Mesenchymal stem cell (in vitro differentiated cells and primary cell): ENCODE data around the gene TCF25.

Experiments used
- DNase-seq: peaks from one replicate; pipeline ENCODE4 v3.0.0-alpha.2; 2013
- H2AFZ ChIP-seq: one replicate; pipeline ENCODE4 v1.6.1; 2013; ENCODE audit warnings: low read depth, mild to moderate bottlenecking, control low read depth, inconsistent platforms, low read length, moderate library complexity
- H2AK5ac ChIP-seq: 2 replicates; pipeline ENCODE4 v1.6.1; 2013; ENCODE audit warnings: low read length, moderate library complexity, mild to moderate bottlenecking, inconsistent platforms; ENCODE audit not compliant: severe bottlenecking
- H2BK120ac ChIP-seq: one replicate; pipeline ENCODE4 v1.6.1; 2013; ENCODE audit warnings: low read depth, mild to moderate bottlenecking, inconsistent platforms, low read length, moderate library complexity
- H2BK12ac ChIP-seq, 2 experiments: one replicate each; pipeline ENCODE4 v1.6.1; 2013; ENCODE audit warnings: inconsistent platforms in 2 of 2, low read length in 2 of 2, mild to moderate bottlenecking in 2 of 2, moderate library complexity in 2 of 2, control low read depth in 1 of 2
- H2BK15ac ChIP-seq: one replicate; pipeline ENCODE4 v1.6.1; 2013; ENCODE audit warnings: mild to moderate bottlenecking, low read depth, inconsistent platforms; ENCODE audit not compliant: poor library complexity, severe bottlenecking
- H2BK5ac ChIP-seq: 2 replicates; pipeline ENCODE4 v1.6.1; 2013; ENCODE audit warnings: low read depth, mild to moderate bottlenecking, low read length, control low read depth, inconsistent platforms; ENCODE audit not compliant: poor library complexity, severe bottlenecking
- H3K14ac ChIP-seq, 2 experiments: one replicate each; pipeline ENCODE4 v1.6.1; 2013; ENCODE audit warnings: inconsistent platforms in 2 of 2, low read length in 2 of 2, control low read depth in 1 of 2, mild to moderate bottlenecking in 1 of 2, moderate library complexity in 1 of 2
- H3K18ac ChIP-seq, 2 experiments: one replicate each; pipeline ENCODE4 v1.6.1; 2013; ENCODE audit warnings: inconsistent platforms in 2 of 2, low read length in 2 of 2, control low read depth in 1 of 2, low read depth in 1 of 2, mild to moderate bottlenecking in 1 of 2
- H3K23ac ChIP-seq, 2 experiments: one replicate each; pipeline ENCODE4 v1.6.1; 2013; ENCODE audit warnings: inconsistent platforms in 2 of 2, low read length in 2 of 2, mild to moderate bottlenecking in 2 of 2, moderate library complexity in 2 of 2, control low read depth in 1 of 2
- H3K27ac ChIP-seq: 2 replicates; pipeline ENCODE4 v1.5.1; 2013; ENCODE audit warnings: mild to moderate bottlenecking, moderate library complexity, low read length, control low read depth, inconsistent platforms; ENCODE audit not compliant: poor library complexity, severe bottlenecking
- H3K27me3 ChIP-seq, 2 experiments: 2 replicates each; pipeline versions ENCODE4 v1.6.1 to v1.7.0; 2013; ENCODE audit warnings: low read length in 2 of 2, mild to moderate bottlenecking in 2 of 2, moderate library complexity in 2 of 2, control low read depth in 1 of 2, inconsistent platforms in 1 of 2; ENCODE audit not compliant: control insufficient read depth in 1 of 2, insufficient read depth in 1 of 2
- H3K36me3 ChIP-seq, 2 experiments: 2 replicates each; pipeline versions ENCODE4 v1.6.1 to v1.7.0; 2013; ENCODE audit warnings: low read length in 2 of 2, control low read depth in 1 of 2, inconsistent platforms in 1 of 2, low read depth in 1 of 2, mild to moderate bottlenecking in 1 of 2; ENCODE audit not compliant: insufficient read depth in 2 of 2, control insufficient read depth in 1 of 2
- H3K4ac ChIP-seq, 2 experiments: one replicate each; pipeline ENCODE4 v1.6.1; 2013; ENCODE audit warnings: inconsistent platforms in 2 of 2, low read length in 2 of 2, mild to moderate bottlenecking in 2 of 2, moderate library complexity in 2 of 2, control low read depth in 1 of 2, low read depth in 1 of 2
- H3K4me1 ChIP-seq: 2 replicates; pipeline ENCODE4 v1.6.1; 2013; ENCODE audit warnings: low read depth, low read length, control low read depth; ENCODE audit not compliant: control insufficient read depth, insufficient read depth
- H3K4me2 ChIP-seq: 2 replicates; pipeline ENCODE4 v1.6.1; 2013; ENCODE audit warnings: low read length, mild to moderate bottlenecking, inconsistent platforms; ENCODE audit not compliant: poor library complexity, severe bottlenecking
- H3K4me3 ChIP-seq, 2 experiments: 2 replicates each; pipeline versions ENCODE4 v1.5.1 to v1.7.0; 2013; ENCODE audit warnings: low read length in 2 of 2, mild to moderate bottlenecking in 2 of 2, control low read depth in 1 of 2, low read depth in 1 of 2; ENCODE audit not compliant: insufficient read depth in 1 of 2
- H3K79me1 ChIP-seq: replicated peaks from 2 replicates; pipeline ENCODE4 v1.6.1; 2013; ENCODE audit warnings: mild to moderate bottlenecking, control low read depth, low read length, inconsistent platforms; ENCODE audit not compliant: poor library complexity, severe bottlenecking
- H3K9ac ChIP-seq: 2 replicates; pipeline ENCODE4 v1.7.0; 2013; ENCODE audit warnings: mild to moderate bottlenecking, low read length, moderate library complexity
- H3K9me3 ChIP-seq: 2 replicates; pipeline ENCODE4 v1.7.0; 2013; ENCODE audit warnings: mild to moderate bottlenecking, low read length; ENCODE audit not compliant: control insufficient read depth
- H4K8ac ChIP-seq: one replicate; pipeline ENCODE4 v1.6.1; 2013; ENCODE audit warnings: inconsistent platforms, mild to moderate bottlenecking, low read length, moderate library complexity
- H4K91ac ChIP-seq: one replicate; pipeline ENCODE4 v1.6.1; 2013; ENCODE audit warnings: mild to moderate bottlenecking, low read length, inconsistent platforms
- WGBS: methylation state at CpG from one replicate; pipeline ENCODE4 v1.1.7; 2013; ENCODE audit warnings: mixed read lengths; 5-methylcytosine and 5-hydroxymethylcytosine counted together

The TCF25 gene

GRCh38 chr16:89864527-89864820 lies 8.9 kb upstream of the TCF25 start:
- H2AFZ ChIP-seq = no peak overlapping the region
- H3K9ac ChIP-seq = peak overlapping the region; percentile 1
- H3K27ac ChIP-seq = no peak overlapping the region
- H3K23ac ChIP-seq = no peak overlapping the region
- H3K27me3 ChIP-seq = no peaks in the 10 kb centered on the region
- no peak overlapping the region for H3K4ac ChIP-seq
- H3K4me3 ChIP-seq = no peak overlapping the region
- peaks cover 8 to 18% of the 10 kb centered on the region in 2 experiments for H3K36me3 ChIP-seq
- H2BK5ac ChIP-seq = no peak overlapping the region
- H3K4me1 ChIP-seq = peaks cover 4% of the 10 kb centered on the region
- no peak for DNase-seq
- no peak overlapping the region for H3K18ac ChIP-seq
- H2BK120ac ChIP-seq = no peak overlapping the region
- H2BK12ac ChIP-seq = no peak overlapping the region
- peaks cover 8% of the 10 kb centered on the region for H3K9me3 ChIP-seq
- H3K14ac ChIP-seq = no peak overlapping the region
- H3K79me1 ChIP-seq = no peaks in the 10 kb centered on the region
- no peak overlapping the region for H2AK5ac ChIP-seq
- no peak overlapping the region for H2BK15ac ChIP-seq
- no peak overlapping the region for H3K4me2 ChIP-seq
- no peak overlapping the region for H4K8ac ChIP-seq
- WGBS = 88% methylated on average over 5 of the region's 5 CpGs
- no peak overlapping the region for H4K91ac ChIP-seq

- Histone ChIP-seq H2BK120ac (no peak overlapping the region), H4K91ac (no peak overlapping the region), H3K36me3 (peaks cover 24 to 25% of the 10 kb centered on the region in 2 experiments), H3K27ac (no peak overlapping the region), H3K9ac (no peak overlapping the region), H2BK12ac (no peak overlapping the region), H3K79me1 (peaks cover 5% of the 10 kb centered on the region), H4K8ac (no peak overlapping the region), H2AFZ (no peak overlapping the region), H3K4me2 (no peak overlapping the region), H3K18ac (no peak overlapping the region), H2BK15ac (no peak overlapping the region), H2AK5ac (no peak overlapping the region), H3K4ac (no peak overlapping the region), H2BK5ac (no peak overlapping the region), H3K4me3 (no peak overlapping the region), H3K14ac (no peak overlapping the region), H3K23ac (no peak overlapping the region), H3K27me3 (no peaks in the 10 kb centered on the region), H3K9me3 (peaks cover 8% of the 10 kb centered on the region), H3K4me1 (peaks cover 11% of the 10 kb centered on the region)
- DNase-seq = no peak
- WGBS = 98% methylated on average over 5 of the region's 5 CpGs
Observed at GRCh38 chr16:89867918-89868317, 5.5 kb upstream of the TCF25 start.

GRCh38 chr16:89869911-89870310 lies 3.5 kb upstream of the TCF25 start:
- 98% methylated on average over 9 of the region's 12 CpGs for WGBS
- H3K27me3 ChIP-seq = no peaks in the 10 kb centered on the region
- no peak overlapping the region for H4K91ac ChIP-seq
- DNase-seq = no peak
- H2BK120ac ChIP-seq = no peak overlapping the region
- no peak overlapping the region for H4K8ac ChIP-seq
- no peak overlapping the region for H3K4ac ChIP-seq
- H3K23ac ChIP-seq = no peak overlapping the region
- H3K14ac ChIP-seq = no peak overlapping the region
- H3K36me3 ChIP-seq = peaks cover 25 to 29% of the 10 kb centered on the region in 2 experiments
- H2AFZ ChIP-seq = no peak overlapping the region
- H3K4me1 ChIP-seq = peaks cover 14% of the 10 kb centered on the region
- H2BK15ac ChIP-seq = no peak overlapping the region
- peaks cover 8% of the 10 kb centered on the region for H3K9me3 ChIP-seq
- H2BK12ac ChIP-seq = no peak overlapping the region
- no peak overlapping the region for H2BK5ac ChIP-seq
- peaks cover 7% of the 10 kb centered on the region for H3K79me1 ChIP-seq
- no peak overlapping the region for H3K4me2 ChIP-seq
- H3K9ac ChIP-seq = no peak overlapping the region
- H3K18ac ChIP-seq = no peak overlapping the region
- H3K27ac ChIP-seq = no peak overlapping the region
- no peak overlapping the region for H2AK5ac ChIP-seq
- H3K4me3 ChIP-seq = no peak overlapping the region

- Histone ChIP-seq H3K79me1 (peaks cover 7% of the 10 kb centered on the region), H3K27ac (no peak overlapping the region), H3K36me3 (peaks cover 29 to 30% of the 10 kb centered on the region in 2 experiments), H2AFZ (no peak overlapping the region), H3K18ac (no peak overlapping the region), H3K4me3 (no peak overlapping the region), H2BK12ac (no peak overlapping the region), H2BK5ac (no peak overlapping the region), H3K14ac (no peak overlapping the region), H3K4ac (no peak overlapping the region), H2BK15ac (no peak overlapping the region), H3K9ac (no peak overlapping the region), H3K27me3 (no peaks in the 10 kb centered on the region), H3K9me3 (peaks cover 8% of the 10 kb centered on the region), H2BK120ac (no peak overlapping the region), H3K4me2 (no peak overlapping the region), H3K23ac (no peak overlapping the region), H4K8ac (peak overlapping the region; percentile 15), H4K91ac (no peak overlapping the region), H3K4me1 (peaks cover 14% of the 10 kb centered on the region), H2AK5ac (no peak overlapping the region)
- 98% methylated on average over 6 of the region's 6 CpGs for WGBS
- DNase-seq = no peak
Observed at GRCh38 chr16:89870440-89870839, 3.0 kb upstream of the TCF25 start.
